HG02852 (cell line): ENCODE data around the gene IKBKE.
A peak's percentile ranks its signal among the peaks of the same experiment; 100 is the strongest.

ENCODE experiments used
- ATAC-seq: cut with Tn5 transposase; IDR thresholded peaks from one replicate; pipeline ENCODE4 v1.9.1; 2021; ENCODE audit warnings: mild to moderate bottlenecking, moderate library complexity; ENCODE audit not compliant: unreplicated experiment

Gene IKBKE

DNA sequence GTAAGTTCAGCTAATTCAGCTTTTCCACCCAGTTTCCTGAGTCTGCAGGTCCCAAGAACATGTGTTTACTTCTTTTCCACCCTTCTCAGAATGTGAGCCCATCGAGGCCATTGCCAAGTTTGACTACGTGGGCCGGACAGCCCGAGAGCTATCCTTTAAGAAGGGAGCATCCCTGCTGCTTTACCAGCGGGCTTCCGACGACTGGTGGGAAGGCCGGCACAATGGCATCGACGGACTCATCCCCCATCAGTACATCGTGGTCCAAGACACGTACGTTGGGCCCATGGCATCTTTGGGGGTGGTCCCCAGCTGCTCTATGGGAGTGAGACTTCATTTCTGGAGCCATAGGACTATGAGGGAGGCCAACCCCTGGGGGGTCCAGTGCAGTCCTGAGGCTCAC is 17.2 kb upstream of the IKBKE start:
- no peak for ATAC-seq

DNA sequence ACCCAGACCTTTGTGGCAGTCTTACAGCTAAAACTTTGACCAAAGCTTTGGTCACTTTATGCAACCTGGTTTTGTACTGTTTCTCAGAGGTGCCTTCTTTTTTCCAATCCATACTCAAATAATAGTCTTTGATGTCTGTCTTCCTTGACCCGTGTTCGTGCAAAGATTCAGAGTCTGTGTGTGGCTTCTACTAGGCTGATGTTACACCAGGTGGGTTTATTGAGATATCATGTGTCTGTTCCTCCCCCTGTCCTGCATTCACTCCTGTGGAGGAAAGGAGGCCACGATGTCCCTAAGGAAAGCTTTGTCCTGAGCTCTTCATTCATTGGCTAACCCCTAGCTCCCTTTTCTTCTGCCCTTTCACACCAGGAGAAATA is 15.0 kb upstream of the IKBKE start:
- no peak for ATAC-seq

DNA sequence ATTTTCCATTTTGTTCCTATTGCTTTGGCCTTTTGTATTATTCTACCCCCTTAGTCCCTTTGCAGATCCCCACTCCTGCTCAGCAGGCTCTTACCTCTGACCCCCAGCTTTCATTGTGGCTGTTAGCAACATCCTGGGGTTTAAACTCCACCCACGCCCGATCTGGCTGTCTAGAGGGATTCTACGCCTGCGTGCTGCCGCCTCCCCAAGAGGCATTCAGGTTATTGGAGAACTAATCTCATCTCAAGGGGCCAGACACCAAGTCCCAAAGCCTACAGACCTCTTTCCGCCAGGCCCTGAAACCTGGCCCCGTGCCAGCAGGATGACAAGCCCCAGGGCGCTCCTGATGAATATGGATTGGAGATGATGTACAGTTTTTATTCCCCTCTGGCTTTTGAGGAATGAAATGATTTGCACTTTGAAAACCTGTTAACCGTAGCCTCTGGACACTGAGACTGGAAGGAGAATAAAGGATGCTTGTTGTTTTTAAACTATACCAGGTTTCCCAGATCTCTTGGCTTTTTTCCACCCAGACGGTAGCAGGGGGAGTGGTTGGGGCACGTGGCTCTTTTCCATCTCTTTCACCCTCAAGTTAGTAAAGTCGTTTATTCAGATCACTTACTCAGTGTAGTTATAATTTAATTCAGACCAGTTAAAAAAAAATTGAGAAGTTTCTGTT is 14.5 kb upstream of the IKBKE start:
- no peak for ATAC-seq

DNA sequence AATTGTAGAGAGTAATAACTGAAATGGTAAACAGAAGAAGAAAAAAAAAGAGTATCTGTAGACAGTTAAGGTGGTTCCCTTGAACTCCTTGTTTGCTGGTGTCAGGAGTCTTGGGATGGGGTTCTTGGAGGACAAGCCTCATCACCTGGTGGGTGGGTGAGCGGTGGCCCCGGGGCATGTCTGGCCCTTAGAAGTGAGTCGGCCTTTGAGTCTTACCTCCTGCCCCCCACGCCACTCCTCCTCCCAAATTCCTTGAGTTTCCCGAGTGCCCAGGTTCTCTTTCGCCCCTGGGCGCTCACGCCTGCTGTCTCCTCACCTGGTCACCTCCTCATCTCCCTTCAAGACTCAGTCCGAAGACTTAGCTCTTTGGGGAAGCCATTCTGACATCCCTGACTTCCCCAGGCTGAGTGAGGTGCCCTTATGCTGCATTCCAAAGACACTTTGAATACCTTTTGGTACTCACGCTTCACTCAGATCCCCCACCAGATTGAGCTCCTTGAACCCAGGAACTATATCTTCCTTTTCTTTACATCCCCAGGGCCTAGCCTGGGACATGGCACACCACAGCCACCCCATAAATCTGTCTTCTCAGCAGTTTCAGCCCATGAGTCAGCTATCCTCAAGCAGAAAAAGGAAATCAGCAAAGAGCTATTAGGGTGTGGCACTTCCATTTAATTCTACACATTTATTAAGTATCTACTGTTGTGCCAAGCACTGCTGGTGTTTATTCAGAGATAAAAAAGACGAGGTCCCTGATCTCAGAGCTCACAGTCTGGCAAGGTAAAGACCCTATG is 13.5 kb upstream of the IKBKE start:
- no peak for ATAC-seq

DNA sequence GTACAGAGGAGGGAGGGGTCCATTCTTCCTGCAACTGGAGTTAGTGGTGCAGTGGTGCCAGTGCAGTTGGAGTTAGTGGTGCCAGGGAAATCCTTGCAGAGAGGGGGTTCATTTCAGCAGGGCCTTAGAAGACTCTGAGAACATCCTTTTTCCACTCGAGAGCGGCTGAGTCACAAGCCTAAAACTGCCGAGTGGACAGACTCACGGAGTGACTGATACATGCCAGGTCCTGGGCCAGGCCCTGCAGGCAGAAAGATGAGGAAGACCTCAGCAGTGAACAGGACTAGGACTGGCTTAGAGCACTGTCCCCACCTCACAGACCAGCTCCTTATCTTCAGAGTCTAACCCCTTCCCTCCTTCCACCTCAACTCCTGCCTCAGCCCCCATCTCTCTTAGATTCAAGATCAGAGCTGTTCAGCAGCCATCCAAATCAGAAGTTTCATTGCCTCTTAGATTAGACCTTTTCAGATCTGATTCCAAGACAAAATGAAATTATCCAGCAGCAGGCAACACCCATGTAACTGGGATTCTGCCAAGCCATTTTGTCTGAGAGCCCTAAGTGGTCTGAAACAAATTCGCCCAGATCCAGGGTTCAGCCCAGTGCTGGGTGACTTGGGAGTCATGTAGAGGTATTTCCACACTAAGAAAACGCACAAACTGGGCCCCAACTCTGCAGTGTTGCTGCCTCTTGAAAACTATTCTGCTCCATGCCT is 12.7 kb upstream of the IKBKE start:
- no peak for ATAC-seq

DNA sequence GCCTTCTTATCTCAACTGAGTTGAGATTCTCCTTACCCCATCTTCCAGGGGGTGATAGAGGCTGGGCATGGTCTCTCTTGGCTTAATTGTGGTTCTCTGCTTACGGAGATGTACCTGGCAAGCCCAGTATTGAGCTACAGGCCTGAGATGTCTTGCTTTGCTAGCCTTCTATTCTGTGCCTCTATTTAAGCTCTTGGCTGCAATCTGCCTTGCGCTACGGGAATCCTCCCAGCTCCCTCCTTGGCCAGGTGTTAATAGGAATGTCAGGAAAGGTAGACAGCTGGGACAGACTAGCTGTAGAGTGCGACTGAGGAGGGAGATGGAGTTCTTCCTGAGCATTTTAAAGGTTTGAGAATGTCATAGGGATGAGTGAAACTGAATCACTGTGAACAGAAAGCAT is 10.6 kb upstream of the IKBKE start:
- no peak for ATAC-seq

DNA sequence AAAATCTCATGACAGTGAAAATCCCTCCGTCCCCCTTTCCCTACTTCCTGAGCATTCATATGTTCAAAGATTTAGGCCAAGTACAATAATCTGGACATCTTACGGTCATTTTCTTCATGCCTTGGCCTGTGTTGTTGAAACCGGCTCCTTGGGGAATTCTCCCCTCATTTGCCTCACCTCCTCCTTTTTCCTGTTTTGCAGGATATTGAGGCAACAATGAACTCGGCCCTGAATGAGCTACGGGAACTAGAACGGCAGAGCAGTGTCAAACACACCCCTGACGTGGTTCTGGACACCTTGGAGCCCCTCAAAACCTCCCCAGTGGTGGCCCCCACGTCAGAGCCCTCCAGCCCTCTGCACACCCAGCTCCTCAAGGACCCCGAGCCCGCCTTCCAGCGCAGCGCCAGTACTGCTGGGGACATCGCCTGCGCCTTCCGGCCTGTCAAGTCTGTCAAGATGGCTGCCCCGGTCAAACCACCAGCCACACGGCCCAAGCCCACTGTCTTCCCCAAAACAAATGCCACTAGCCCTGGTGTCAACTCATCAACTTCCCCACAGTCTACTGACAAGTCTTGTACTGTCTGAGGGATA is 9.3 kb upstream of the IKBKE start:
- ATAC-seq = no peak

DNA sequence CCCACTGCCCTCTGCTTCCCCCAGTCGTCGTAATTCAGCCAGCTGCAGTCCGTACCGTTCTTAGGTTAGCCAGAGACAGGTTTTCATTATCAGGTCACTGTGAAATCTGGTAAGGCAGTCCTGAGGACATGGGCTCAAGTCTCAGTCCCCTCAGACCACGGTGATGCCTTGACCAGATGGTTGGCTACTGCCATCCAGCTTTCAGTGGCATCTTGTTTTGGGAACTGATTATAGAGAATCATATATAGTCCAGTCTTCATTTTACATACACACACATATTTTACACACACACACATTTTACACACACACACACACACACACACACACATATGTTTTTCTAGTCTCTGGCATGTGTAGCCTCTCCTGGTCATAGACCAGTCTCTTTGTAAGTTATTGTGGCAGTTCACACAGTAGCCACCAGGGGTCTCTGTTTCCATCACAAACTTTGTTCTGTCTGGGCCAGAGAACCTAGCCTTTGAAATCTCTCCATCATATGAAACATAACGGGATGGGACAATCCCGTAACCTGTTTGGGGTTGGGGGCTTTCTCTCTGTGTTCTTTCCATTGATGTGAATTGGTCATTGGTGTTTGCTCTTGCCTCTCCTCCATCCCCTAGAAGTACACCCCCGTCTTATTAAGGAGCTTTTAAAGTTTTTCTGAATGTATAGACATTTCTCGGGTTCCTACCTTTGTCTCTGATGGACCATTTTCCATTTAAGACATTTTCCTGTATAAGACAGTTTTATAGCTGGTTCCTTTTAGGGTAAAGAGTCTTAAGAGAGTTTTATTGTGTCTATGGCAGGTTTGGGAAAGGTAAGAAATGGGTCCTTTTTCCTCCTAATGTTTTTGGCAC is 8.4 kb upstream of the IKBKE start:
- ATAC-seq = no peak

DNA sequence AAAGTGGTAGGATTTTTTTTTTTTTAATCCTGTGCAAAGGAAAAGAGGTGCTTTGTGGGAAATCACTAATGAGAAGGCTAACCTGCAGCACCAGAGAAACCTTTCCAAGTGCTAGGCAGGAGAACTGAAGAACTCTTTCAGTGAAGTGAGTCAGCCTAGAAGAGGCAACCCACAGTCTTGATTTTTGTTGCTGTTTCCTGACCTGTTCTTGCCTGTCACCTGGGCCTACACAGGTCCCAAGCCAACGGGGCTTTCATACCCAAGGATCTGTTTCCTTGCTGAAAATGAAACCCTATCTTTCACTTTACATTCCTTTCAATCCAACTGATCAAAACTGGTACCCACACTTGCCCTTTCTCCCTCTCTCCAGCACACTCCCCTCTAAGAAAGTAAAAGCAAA is 7.1 kb upstream of the IKBKE start:
- no peak for ATAC-seq

DNA sequence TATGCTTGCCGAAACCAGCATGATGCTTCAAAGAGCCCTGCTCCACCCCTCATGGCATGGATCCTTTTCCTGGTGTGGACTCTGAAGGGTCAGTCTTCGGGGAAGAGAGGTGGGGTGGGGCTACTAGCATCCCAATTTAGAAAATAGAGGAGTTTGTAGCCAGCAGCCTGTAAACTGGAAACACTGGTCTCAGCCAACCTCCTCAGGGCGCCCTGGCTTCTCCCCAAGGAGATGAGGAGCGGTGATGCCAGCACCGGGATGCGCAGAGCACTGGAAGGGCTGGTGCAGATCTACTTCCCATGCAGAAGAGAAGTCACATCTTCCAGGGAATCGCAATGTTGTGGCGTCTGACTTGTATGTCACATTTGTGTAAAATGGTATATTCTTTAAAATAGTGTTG is 6.4 kb upstream of the IKBKE start:
- ATAC-seq = no peak

DNA sequence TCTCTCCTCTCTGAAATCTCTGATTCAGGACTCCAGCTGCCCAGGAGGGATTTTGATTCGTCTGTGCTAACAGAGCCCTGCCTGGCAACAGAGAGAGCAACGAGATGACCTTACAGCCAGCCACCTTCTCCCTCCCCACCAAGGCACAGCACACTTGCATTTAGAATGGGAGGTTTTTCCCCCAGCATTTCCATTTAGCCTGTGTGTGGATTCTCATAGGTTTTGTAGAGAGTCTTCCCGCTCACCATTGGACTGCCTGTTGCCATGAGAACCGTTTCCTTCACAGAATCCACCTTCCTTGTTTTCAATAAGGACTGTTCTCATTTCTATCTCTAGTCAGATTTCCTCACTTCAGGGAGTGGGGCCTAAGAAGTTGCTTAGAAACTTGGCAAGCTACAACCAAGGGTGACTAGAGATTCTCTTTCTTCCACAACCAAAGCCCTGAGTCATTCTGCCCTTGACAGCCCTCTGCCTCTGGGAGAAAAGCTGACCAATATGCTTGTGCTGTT is 5.8 kb upstream of the IKBKE start:
- no peak for ATAC-seq

DNA sequence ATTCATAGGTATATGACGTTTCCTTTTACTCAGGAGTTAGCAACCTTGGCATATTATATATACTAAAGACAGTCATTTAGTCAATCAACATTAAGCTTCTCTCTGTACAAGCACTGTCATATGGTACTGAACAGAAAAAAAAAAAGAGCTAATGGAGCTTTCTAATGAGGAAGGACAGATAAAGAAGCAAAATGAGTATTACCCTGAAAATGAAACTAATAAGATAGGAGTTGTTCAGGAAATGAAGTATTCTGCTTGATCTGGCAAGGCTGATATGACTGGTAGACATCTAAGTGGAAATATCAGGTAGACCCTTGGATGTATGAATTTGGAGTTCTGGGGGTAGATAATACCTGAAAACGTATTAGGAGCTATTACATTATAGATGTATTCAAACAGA is 4.3 kb upstream of the IKBKE start:
- no peak for ATAC-seq

DNA sequence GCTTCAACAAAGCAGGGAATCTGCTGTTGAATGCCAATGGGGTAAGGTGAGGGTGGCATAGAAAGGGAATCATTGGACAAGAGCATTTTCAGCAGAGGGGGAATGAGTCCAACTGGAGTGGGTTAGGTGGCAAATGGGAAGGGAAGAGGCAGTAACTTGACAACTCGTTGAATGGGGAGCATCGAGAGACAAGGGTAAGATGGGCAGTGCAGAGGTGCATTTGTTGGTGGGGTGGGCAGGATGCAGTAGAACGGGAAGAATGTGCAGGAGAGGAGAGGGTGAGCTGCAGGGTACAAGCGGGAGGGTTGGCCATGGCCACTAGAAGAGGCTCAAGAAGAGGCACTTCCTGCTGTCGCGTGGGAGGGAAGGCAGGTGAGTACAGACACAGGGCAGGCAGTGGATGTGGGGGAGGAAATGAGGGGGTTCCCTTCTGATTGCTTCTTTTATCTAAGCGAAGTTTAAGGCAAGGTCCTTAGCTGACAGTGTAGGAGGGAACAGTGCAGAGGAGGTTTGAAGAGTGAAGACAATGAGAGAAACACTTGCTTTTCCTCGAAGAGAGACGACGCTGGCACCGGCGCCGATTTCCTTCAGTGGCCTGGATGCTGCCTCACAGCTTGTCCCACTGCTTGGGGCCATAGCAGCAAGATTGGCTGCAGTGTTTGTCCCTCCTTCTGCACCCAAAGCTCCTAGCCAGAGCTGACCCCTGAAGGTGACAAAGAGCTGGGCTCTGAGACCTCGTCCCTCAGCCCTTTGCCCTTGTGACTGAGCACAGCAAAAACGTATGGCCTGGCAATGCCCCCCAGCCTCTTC is 3.2 kb upstream of the IKBKE start:
- no peak for ATAC-seq

DNA sequence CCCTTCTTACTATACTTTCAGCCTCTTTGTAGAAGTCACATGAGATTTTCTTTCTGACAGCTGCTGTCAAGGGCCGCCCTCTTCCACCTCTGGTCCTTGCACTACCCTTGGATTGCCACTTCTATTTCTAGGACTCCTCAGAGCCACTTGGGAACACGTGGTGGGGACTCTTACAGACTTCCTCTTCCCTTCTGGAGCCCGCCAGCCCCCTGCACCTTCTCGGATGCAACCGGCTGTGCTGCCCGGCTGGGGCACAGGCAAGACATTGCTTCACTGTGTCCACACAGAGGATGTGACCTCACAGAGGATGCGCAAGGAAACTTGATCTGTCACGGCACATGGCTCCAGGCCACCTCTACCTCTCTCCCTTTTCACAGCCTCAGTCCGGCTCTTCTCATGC is 2.4 kb upstream of the IKBKE start:
- no peak for ATAC-seq

DNA sequence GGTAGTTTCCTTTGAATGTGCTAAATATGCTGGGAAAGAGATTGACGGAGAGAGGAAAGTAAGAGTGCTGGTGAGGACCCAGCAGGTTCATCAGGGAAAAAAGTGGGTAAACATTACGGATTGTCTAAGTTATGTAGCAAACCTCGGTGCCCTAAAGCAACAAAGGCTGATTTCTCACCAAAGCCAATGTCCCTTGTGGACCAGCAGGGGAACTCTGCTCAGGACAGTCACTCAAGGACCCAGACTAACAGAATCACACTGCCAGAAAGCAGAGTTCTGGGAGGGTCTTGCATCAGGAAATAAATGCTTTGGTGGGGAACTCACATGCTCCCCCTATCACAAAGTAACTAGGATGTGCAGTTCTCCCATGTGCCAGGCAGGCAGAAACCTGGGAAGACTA is 1.7 kb upstream of the IKBKE start:
- ATAC-seq = no peak

DNA sequence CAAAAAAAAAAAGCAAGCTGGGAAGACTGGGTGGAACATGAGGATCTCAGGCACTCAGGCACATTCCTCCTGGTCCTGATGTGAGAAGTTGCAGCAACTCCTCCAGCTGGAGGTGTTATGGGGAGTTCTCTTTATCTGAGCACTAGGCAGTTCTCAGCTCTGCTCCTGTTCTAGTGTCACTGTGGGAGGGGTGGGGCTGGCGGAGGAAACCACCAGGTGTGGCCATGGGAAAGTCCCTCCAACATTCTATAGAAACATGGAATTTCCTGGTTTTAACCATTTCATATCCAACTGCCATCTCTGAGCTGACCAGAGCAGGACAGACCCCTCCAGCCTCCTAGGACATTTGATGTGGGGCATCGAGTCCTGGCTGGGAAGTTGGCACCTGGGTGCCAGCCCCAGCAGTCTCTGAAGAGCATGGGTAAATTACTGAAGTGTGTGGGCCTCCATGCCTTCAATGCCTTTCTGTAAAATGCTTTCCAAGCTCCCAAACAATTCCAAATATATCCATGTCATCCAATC is 804 bp upstream of the IKBKE start:
- no peak for ATAC-seq

DNA sequence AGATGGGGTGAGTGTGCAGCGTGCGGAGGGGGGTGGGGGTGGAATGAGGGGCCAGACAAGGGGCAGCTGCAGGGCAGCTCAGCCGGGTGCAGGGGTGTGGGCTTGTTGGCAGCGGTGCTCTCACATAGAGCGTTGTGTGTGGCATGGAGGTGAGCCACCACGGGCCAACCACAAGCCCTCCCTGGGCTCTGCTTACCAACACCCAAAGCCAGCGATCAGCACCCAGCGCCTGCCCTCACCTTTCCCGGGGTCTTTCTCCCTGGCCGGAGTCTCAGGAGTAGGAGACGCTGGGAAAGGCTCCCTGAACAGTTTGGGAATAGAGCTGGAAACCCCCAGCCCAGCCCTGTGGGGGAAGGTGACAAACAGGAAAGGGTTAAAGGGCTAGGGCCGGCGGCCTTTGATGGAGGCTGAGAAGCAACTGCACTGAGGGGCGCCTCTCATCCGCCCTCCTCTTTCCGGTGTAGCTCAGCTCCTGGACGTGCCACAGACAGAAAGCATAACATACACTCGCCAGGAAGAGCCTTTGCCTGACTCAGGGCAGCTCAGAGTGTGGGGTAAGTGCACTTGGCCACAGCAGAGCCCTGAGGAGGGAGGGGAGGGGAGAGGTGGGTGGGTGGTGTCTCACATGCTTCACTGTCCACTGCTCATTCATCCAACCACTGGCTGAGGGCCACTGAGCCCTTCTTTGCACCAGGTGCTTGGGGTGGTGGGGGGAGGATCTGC is 577 bp downstream of the IKBKE start:
- peak; percentile 30 for ATAC-seq

DNA sequence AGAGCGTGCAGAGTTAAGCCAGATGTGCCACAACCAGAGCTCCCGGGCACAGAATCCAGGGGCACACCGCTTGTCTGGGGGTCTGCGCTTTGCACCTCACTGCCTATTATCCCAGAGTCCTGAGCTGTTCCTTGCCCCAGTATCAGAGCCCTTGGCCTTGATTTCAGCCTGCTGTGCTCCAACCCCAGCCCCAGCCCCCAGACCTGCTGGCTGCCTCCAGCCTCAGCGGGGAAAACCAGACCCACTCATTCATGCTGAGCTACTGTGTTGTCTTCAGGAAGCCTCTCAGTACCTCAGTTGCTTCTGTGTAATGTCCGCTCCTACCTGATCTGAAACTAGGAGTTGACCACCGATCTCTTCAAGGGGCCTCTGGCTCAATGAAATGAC is 1.1 kb downstream of the IKBKE start:
- peak; percentile 33 for ATAC-seq

DNA sequence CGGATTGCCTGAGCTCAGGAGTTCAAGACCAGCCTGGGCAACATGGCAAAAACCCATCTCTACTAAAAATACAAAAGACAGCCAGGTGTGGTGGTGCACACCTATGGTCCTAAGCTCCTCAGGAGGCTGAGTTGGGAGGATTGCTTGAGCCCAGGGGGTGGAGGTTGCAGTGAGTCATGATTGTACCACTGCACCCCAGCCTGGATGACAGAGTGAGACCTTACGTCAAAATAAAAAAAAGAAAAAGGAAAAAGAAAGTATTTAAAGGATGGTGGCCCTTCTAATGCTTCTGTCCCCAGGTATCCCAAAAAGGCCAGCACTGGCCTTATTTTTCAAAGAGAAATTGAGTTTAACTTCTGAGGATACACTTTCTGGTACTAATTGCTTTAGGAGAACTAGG is 1.7 kb downstream of the IKBKE start:
- ATAC-seq = no peak
